HepG2 (cell line): ENCODE results near the gene NSUN6. TPM values are rescaled to one million over a fixed set of nuclear protein-coding genes. Genes with fewer than 3 reads are reported as not detected.
A peak's percentile ranks its signal among the peaks of the same experiment; 100 is the strongest.

Experiments used
- ETV6 ChIP-seq: sonication (generic); formaldehyde crosslinking; conservative IDR thresholded peaks from 2 replicates; pipeline ENCODE4 v1.4.0; 2020; ENCODE audit warnings: missing genetic modification reagents
- FUBP1 ChIP-seq: sonication (generic); formaldehyde crosslinking; IDR thresholded peaks from 2 replicates; pipeline ENCODE4 v1.5.1; 2020; ENCODE audit warnings: missing genetic modification reagents, mild to moderate bottlenecking, borderline replicate concordance
- GATA4 ChIP-seq: sonication (generic); IDR thresholded peaks from 2 replicates; pipeline ENCODE4 v1.6.1; 2016; ENCODE audit warnings: antibody characterized with exemption, low read depth, borderline replicate concordance
- GFI1 ChIP-seq: sonication (generic); formaldehyde crosslinking; IDR thresholded peaks from 2 replicates; pipeline ENCODE4 v1.5.0; 2020; ENCODE audit warnings: missing genetic modification reagents, mild to moderate bottlenecking, borderline replicate concordance
- HNF4G ChIP-seq, 2 experiments: sonication (generic) in 1 of 2; formaldehyde crosslinking in 1 of 2; IDR thresholded peaks; 2 replicates each; pipeline versions ENCODE4 v1.4.0 to v1.6.1; 2011 to 2020; ENCODE audit warnings: borderline replicate concordance in 2 of 2, low read depth in 2 of 2, mild to moderate bottlenecking in 2 of 2, low read length in 1 of 2, missing genetic modification reagents in 1 of 2, moderate library complexity in 1 of 2
- KLF13 ChIP-seq: sonication (generic); formaldehyde crosslinking; IDR thresholded peaks from 2 replicates; pipeline ENCODE4 v1.4.0; 2020; ENCODE audit warnings: mild to moderate bottlenecking, missing genetic modification reagents
- MTF2 ChIP-seq: sonication (generic); formaldehyde crosslinking; IDR thresholded peaks from 2 replicates; pipeline ENCODE4 v1.5.0; 2020; ENCODE audit warnings: missing genetic modification reagents, borderline replicate concordance
- MXD1 ChIP-seq: sonication (generic); formaldehyde crosslinking; IDR thresholded peaks from 2 replicates; pipeline ENCODE4 v1.4.0; 2020; ENCODE audit warnings: mild to moderate bottlenecking, missing genetic modification reagents
- NBN ChIP-seq: fragments of 450-650 bp; conservative IDR thresholded peaks from 2 replicates; pipeline ENCODE4 v1.6.1; 2017
- PHF5A ChIP-seq: IDR thresholded peaks from one replicate; pipeline ENCODE4 v1.6.1; 2018; ENCODE audit warnings: low read depth, missing genetic modification reagents; ENCODE audit not compliant: unreplicated experiment
- PHF8 ChIP-seq: sonication (generic); formaldehyde crosslinking; IDR thresholded peaks from 2 replicates; pipeline ENCODE4 v1.5.0; 2020; ENCODE audit warnings: missing genetic modification reagents
- RBFOX2 ChIP-seq: fragments of 200-400 bp; formaldehyde crosslinking; IDR thresholded peaks from 2 replicates; pipeline ENCODE4 v1.6.1; 2017; ENCODE audit warnings: low read depth, mild to moderate bottlenecking, low read length
- REL ChIP-seq: sonication (generic); formaldehyde crosslinking; conservative IDR thresholded peaks from 2 replicates; pipeline ENCODE4 v1.8.0; 2022; ENCODE audit warnings: mild to moderate bottlenecking, missing genetic modification reagents, moderate library complexity
- SAFB2 ChIP-seq: sonication (generic); formaldehyde crosslinking; IDR thresholded peaks from 2 replicates; pipeline ENCODE4 v1.5.1; 2020; ENCODE audit warnings: missing genetic modification reagents, low read depth, mild to moderate bottlenecking, borderline replicate concordance
- SNAPC5 ChIP-seq: sonication (generic); formaldehyde crosslinking; IDR thresholded peaks from 2 replicates; pipeline ENCODE4 v1.8.1; 2023; ENCODE audit warnings: mild to moderate bottlenecking, missing genetic modification reagents, borderline replicate concordance
- SRY ChIP-seq: sonication (generic); formaldehyde crosslinking; IDR thresholded peaks from 2 replicates; pipeline ENCODE4 v1.8.0; 2022; ENCODE audit warnings: mild to moderate bottlenecking, missing genetic modification reagents
- TEAD3 ChIP-seq: optimal IDR thresholded peaks from 2 replicates; pipeline ENCODE3; 2016; ENCODE audit warnings: borderline replicate concordance
- TEF ChIP-seq: sonication (generic); formaldehyde crosslinking; IDR thresholded peaks from 2 replicates; pipeline ENCODE4 v1.5.0; 2020; ENCODE audit warnings: missing genetic modification reagents
- TGIF2 ChIP-seq: IDR thresholded peaks from 2 replicates; pipeline ENCODE4 v1.6.1; 2016; ENCODE audit warnings: control low read depth, missing compliant biosample characterization
- ZFP36L2 ChIP-seq: sonication (generic); formaldehyde crosslinking; IDR thresholded peaks from 2 replicates; pipeline ENCODE4 v1.4.0; 2020; ENCODE audit warnings: missing genetic modification reagents
- ZFP90 ChIP-seq: sonication (generic); formaldehyde crosslinking; IDR thresholded peaks from 2 replicates; pipeline ENCODE4 v1.8.0; 2022; ENCODE audit warnings: missing genetic modification reagents, mild to moderate bottlenecking, inconsistent platforms, borderline replicate concordance
- ZKSCAN1 ChIP-seq: fragments of 150-350 bp; IDR thresholded peaks from 2 replicates; pipeline ENCODE4 v1.6.1; 2014; ENCODE audit warnings: low read length
- ZNF652 ChIP-seq: IDR thresholded peaks from 2 replicates; pipeline ENCODE4 v1.6.1; 2016; ENCODE audit warnings: low read depth, borderline replicate concordance
- ZNF747 ChIP-seq: sonication (generic); formaldehyde crosslinking; IDR thresholded peaks from 2 replicates; pipeline ENCODE4 v1.8.1; 2023; ENCODE audit warnings: missing genetic modification reagents, mild to moderate bottlenecking, borderline replicate concordance
- ZNF883 ChIP-seq: sonication (generic); formaldehyde crosslinking; IDR thresholded peaks from 2 replicates; pipeline ENCODE4 v1.5.1; 2020; ENCODE audit warnings: mild to moderate bottlenecking, missing genetic modification reagents; ENCODE audit errors: not compliant biosample characterization
- polyA plus RNA-seq, 8 experiments: library from polyadenylated mRNA; depleted of rRNA in 3 of 8; stranded (reverse) in 7 of 8; unstranded in 1 of 8; fragments of >200 nt; fragmentation: Illumina TruSeq in 4 of 8; extraction: Trizol in 4 of 8; gene quantifications; 2 replicates each; pipeline versions ENCODE4 v1.2.1 to v1.2.3, GENCODE V29; 2011 to 2016; ENCODE audit warnings: low read depth in 4 of 8, missing spikeins in 1 of 8, mixed read lengths in 1 of 8; ENCODE audit not compliant: insufficient read depth in 1 of 8
- total RNA-seq, 5 experiments: library from RNA; depleted of rRNA; stranded (reverse); fragments of >200 nt; fragmentation: Illumina TruSeq; extraction: Trizol; gene quantifications; 2 replicates each; pipeline ENCODE4 v1.2.3, GENCODE V29; 2016; ENCODE audit warnings: low read depth in 1 of 5

NSUN6 gene
- total and polyA plus RNA-seq, 2 of the 13 experiments (the other 11 are each of a cell fraction or from before 2014, with no cell fraction given) = 17.2 to 19.3 TPM

- TF ChIP-seq HNF4G (IDR thresholded peaks at IDR 0.05; ENCODE audit: borderline replicate concordance, low read depth, low read length) (peak; percentile 57; the same call in 1 of the 2 replicates), HNF4G (CRISPR knock-in tag; IDR thresholded peaks at IDR 0.05; ENCODE audit: borderline replicate concordance, low read depth) (no peak), ETV6 (no peak), ZNF747 (CRISPR knock-in tag) (no peak), KLF13 (no peak), TEF (no peak), ZKSCAN1 (no peak), TGIF2 (no peak), ZNF652 (CRISPR knock-in tag) (no peak), RBFOX2 (no peak), ZNF883 (CRISPR knock-in tag) (no peak), PHF5A (CRISPR knock-in tag) (no peak), ZFP36L2 (CRISPR knock-in tag) (no peak), FUBP1 (CRISPR knock-in tag) (no peak), GATA4 (no peak), REL (CRISPR knock-in tag) (0 out of 2 replicates have a peak, but pooled peaks have one; percentile 8), PHF8 (CRISPR knock-in tag) (no peak), SAFB2 (CRISPR knock-in tag) (no peak), MTF2 (CRISPR knock-in tag) (no peak), ZFP90 (CRISPR knock-in tag) (no peak), TEAD3 (no peak), SNAPC5 (no peak), NBN (no peak), SRY (CRISPR knock-in tag) (no peak), GFI1 (CRISPR knock-in tag) (no peak), MXD1 (0 out of 2 replicates have a peak, but pooled peaks have one; percentile 8)
Observed at GRCh38 chr10:18659819-18660535, 8.6 kb upstream of the NSUN6 start (continued).
